NK-92 (cell line): Measurements from ENCODE around the gene HSPA12A.

Experiments used
- DNase-seq: peaks from one replicate; lab custom pipeline; 2025; ENCODE audit not compliant: unreplicated experiment; lab: John Stamatoyannopoulos, UW

Gene HSPA12A

GRCh38 chr10:116744163-116744753 is 1.9 kb upstream of the HSPA12A start:
- no peak for DNase-seq

DNA sequence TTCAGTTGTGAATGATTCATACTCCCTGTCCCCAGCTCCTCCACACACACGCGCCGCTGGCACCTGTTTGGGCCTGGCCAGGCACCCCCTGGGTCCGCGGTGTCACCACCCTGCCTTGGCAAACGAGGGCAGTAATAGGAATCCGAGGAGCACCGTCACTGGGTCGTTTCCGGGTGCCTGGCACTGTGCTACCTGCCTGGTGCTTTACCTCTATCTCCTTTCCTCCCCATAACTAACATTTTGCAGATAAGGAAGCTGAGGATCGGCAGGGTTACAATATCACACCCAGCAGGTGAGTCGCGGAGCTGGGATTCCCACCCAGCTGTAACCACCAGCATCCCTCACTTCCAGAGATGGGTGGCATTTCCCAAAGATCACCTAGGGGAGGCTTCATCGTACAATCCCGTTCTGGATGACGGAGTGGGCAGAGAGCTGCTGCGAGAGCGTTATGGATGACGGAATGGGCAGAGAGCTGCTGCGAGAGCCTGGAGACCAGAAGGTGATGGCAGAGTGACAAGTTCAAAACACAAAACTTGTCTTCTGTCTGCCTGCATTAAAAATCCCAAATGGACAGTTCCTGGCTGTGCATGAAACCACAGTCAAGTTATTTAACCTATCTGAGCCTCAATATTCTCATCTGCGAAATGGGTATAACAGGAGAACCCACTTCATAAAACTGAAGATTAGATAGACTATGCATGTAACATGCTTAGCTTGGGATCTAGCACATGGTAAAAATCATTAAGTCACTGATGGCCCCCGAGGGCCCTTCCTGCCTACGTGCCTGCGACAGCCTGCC is 1.1 kb upstream of the HSPA12A start:
- DNase-seq, result no peak

GRCh38 chr10:116741391-116742351 is 695 bp downstream of the HSPA12A start:
- DNase-seq, result no peak

GRCh38 chr10:116740971-116741370 is 1.4 kb downstream of the HSPA12A start:
- no peak for DNase-seq

GRCh38 chr10:116738339-116738738 is 4.0 kb downstream of the HSPA12A start:
- DNase-seq, result no peak

DNA sequence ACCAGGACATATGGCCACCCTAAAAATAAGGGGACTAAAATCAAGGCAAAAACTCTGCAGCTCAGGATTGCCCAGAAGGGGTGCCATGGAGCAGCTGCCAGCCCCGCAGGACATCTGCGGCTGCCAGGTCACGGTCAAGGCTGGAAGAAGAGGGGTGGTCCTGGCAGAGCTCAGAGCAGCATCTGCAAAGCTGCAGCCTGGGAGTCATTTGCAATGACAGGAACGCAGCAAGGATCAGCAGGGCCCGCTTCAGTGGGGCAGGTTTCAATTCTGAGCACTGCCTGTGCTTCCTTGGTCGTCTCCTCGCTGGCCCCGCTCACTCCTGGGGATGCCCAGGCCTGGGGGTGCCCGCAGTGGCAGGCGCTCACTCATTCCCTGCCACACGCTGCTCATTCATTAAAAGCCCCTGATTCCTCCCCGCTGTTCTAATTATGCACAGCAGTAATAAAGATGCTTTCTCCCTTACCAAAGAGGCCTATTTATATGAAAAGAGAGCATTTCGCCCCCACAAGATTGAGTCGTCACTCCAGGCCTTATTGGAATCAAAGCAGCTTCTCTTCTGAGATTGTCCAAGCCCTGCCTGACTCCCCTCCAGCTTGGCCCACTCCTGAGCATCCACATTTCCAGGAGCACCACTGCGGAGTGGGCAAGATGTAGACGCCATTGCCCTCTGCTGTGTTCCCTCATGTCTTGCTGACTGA is 4.6 kb downstream of the HSPA12A start:
- DNase-seq, result no peak

DNA sequence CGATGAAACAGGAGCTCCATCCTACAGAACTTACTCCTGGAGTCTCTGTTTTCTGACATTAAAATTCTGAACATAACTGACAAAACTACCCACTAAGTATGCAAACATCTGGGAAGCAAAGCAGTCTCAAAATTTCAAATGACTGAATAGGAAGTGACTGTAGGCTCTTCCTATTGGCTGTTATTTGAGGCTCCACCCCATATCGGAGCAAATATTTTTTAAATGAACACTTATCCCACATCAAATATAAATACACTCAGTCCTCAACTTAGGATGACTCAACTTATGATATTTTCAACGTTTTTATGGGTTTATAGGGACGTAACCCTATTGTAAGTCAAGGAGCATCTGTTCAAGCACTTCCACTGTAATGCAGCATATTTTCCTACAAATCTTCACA is 8.8 kb downstream of the HSPA12A start:
- no peak for DNase-seq

DNA sequence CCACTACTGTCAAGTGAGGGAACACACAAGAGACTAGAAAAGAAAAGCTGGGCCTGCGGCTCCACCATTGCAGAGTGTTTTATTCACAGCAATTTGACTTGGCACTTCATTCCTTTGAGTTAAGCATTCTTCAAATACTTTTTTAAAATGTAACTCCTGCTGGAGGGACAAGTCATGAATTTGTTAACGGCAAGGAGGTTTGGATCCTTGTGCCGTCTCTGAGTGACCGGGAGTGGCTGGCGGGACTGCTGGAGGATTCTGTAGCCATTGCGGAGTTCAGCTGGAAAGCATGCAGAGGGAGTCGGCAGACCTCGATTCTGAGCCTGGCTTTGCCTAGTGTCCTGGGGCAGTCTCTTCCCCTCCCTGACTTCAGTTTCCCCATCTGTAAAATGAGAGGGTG is 9.8 kb downstream of the HSPA12A start:
- no peak for DNase-seq

DNA sequence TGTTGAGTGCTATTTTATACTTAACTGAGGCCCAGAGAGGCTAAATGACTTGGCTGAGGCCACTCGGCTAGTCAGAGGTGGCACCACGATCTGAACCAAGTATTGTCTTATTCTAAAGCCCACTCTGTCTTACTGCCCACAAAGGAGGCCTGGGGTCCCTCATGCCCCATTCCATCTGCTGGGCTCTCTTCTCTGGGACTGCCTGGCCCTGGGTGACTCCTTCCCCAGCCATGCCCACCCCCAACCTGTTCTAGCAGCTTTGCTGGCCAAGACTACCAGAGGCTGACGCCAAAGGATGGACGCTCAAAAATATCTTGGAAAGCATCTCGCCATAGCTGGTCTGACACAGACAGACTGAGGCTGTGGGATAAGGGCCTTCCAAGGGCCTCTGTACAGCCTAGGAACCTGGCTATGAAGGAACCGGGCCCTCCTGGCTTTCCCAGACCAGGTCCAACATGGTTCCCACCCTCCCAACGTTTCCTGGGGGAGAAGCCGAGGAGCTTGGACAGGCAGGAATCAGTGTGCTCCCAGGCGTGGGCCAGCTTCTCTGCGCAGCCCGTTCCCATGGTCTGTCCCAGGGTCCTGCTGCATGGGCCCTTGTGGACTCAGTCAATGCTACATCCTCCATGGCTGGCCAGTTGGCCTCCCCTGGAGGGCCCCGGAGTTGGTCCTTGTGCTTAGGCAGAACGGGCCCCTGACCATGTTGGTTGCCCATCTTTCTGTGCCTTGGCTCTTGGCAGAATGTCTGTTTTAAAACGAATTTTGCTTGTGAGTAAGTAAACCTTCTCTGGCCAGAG is 11.7 kb downstream of the HSPA12A start:
- no peak for DNase-seq

GRCh38 chr10:116729243-116729642 is 13.1 kb downstream of the HSPA12A start:
- no peak for DNase-seq

DNA sequence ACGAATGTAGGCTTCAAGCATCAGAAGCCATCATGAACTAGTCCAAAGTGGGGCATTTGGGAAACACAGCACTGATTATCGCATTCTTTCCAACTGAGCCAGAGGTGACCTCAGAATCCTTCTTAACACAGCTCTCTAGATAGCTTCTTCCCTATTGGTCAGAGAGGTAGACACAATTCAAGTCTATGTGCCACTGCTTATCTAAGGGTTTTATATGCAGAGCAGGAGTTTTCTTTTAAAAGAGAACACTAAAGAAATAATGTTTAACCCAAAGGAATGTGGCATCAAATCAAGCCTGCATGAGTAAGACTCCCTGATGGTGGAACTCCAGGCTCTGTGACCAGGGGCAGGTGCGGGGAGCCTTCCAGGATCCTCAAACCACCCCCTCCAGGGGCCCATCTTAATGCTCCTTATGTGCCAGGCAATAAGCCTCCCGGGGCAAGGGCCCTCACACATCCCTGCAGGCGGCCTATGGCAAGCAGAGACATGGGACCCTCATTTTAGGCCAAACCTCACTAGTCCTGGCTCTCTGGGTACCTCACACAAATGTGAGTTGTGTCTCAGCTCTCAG is 13.8 kb downstream of the HSPA12A start:
- DNase-seq, result no peak

DNA sequence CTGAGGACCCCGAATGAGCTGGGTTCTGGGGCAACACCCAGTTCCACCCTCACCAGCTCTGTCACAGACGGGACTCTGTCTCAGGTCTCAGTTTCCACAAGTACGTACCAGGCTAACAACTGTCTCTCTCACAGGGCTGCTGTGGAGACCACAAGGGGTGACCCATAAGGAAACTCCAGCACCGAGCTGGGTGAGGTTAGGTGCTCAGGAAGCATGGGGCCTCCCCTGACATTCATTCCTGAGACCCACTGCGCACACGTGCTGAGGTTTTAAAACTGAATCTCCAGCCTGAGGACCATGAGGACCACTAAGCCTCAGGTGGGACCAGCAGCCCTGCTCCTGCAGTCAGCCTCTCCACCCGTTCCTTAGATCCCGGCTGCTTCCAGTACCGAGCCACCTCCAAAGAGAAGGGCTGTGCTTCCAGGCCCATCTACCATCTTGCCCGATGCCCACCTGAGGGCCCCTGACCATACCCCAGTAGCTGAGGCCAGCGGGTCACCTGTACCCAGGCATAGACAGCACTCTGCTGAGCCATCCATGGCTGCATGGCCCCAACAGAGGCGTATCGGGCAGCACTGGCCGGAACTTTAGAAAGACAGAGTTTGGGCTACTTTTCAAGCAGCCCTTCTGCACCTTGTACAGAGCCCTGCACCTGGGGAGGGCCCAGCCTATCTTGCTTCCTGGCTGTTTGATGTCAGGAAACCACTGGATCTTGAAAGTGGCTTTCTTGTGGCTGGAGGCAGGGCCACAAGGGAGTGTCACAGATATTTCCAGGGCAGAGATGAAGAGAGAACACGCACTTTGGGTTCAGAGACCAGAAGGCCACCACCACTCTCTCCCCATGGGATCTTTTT is 18.7 kb downstream of the HSPA12A start:
- DNase-seq, result no peak

GRCh38 chr10:116722736-116723427 is 19.5 kb downstream of the HSPA12A start:
- no peak for DNase-seq

GRCh38 chr10:116721547-116722392 is 20.6 kb downstream of the HSPA12A start:
- no peak for DNase-seq

DNA sequence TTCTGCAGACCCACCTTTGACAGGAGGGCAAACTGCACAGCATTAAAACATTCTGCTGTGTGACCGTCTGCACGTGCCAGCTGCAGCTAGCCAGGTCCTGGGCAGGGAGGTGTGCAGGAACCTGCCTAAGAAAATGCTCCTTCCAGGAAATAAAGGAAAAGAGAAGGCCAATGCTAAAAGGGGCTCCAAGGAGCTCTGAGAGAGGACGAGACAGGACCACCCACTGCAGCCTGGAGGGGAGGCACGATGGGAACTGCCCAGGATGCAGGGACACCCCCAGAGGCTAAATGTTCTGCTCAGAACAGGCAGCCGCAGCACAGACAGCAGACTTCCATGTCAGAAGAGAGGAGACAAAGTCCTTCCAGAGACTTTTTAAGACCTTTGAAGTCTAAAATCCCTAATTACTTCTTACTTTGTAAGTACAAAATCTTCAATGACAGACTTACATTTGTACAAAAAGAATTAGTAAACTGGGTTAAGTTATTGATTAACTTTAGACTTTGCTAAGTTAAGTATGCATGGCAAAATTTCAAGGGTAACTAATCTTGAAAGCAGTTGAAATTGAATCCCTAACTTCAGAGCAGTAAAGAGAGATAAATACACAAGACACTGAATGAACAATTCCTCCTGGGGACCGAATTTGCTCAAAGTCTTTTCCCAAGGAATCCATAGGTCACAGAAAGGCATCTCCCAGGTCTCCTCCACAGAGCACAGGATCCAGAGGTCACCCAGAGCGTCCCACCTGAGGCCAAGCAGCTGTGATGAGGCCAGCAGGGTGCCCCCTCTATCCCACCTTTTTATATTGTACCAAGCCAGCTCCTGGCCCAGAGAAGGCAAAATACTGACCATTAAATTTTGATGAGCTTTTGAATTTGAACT is 21.5 kb downstream of the HSPA12A start:
- no peak for DNase-seq

GRCh38 chr10:116720241-116720643 is 22.1 kb downstream of the HSPA12A start:
- DNase-seq, result no peak
